ENCODE results near the gene FAM171A1. TPM values are rescaled to one million over a fixed set of nuclear protein-coding genes. Genes with fewer than 3 reads are reported as not detected.

FAM171A1 gene
- polyA plus RNA-seq, 1 of the 3 experiments (the other 2 are of a cell fraction) = 26.3 TPM

GRCh38 chr10:15237351-15237750 is 133.7 kb downstream of the FAM171A1 start (continued):
- TF ChIP-seq RCOR1 (IDR thresholded peaks at IDR 0.05; ENCODE audit: low read length) (no peak), RXRA (IDR thresholded peaks at IDR 0.05; ENCODE audit: borderline replicate concordance, low read depth) (no peak), USF2 (IDR thresholded peaks at IDR 0.05; ENCODE audit: borderline replicate concordance, low read depth, low read length) (no peak), EZH2phosphoT487 (IDR thresholded peaks at IDR 0.05; ENCODE audit: borderline replicate concordance, low read depth) (no peak), SMC3 (IDR thresholded peaks at IDR 0.05; ENCODE audit: low read depth, low read length) (no peak), IRF3 (IDR thresholded peaks at IDR 0.05; ENCODE audit: low read depth, low read length) (no peak), ELF1 (IDR thresholded peaks at IDR 0.05) (no peak), CHD2 (IDR thresholded peaks at IDR 0.05; ENCODE audit: low read length, partially characterized antibody) (no peak), MXI1 (IDR thresholded peaks at IDR 0.05; ENCODE audit: low read depth, low read length) (no peak)

- no peaks in the 10 kb centered on the region for H3K9me2 ChIP-seq
- no peak overlapping the region for H2AFZ ChIP-seq (ENCODE audit: low read depth)
- CTCF ChIA-PET = no interaction called here
- no peaks in the 10 kb centered on the region for H4K20me1 ChIP-seq (ENCODE audit: insufficient read depth)
- WGBS (ENCODE audit: low lambda C conversion rate) = 80% methylated on average over 9 of the region's 9 CpGs
- no peak for DNase-seq
- H3K9ac ChIP-seq = no peak overlapping the region
- no peaks in the 10 kb centered on the region for H3F3A ChIP-seq (replicated peaks; ENCODE audit: insufficient read depth)
- H3K4me3 ChIP-seq (ENCODE audit: low read depth in 2 of 2, low read length in 1 of 2) = no peak overlapping the region
- H3K4me1 ChIP-seq (ENCODE audit: control insufficient read depth in 1 of 2, insufficient read depth in 2 of 2, low read depth in 1 of 2, low read length in 1 of 2) = peaks cover 0 to 2% of the 10 kb centered on the region in 2 experiments; a peak in 1 of 4 replicates
- TF ChIP-seq SIN3A (IDR thresholded peaks at IDR 0.05; ENCODE audit: borderline replicate concordance, low read depth, low read length) = no peak
- no peak for TF ChIP-seq TEAD4 (IDR thresholded peaks at IDR 0.05; ENCODE audit: borderline replicate concordance, insufficient read depth)
- TF ChIP-seq POLR2AphosphoS5 (IDR thresholded peaks at IDR 0.05; ENCODE audit: low read depth, low read length) = no peak
- no peak for TF ChIP-seq TCF12 (IDR thresholded peaks at IDR 0.05)
- no peak for TF ChIP-seq TAF1 (IDR thresholded peaks at IDR 0.05; ENCODE audit: borderline replicate concordance, low read depth, low read length)
- POLR2A ChIA-PET = no interaction called here
- H3K27me3 ChIP-seq (ENCODE audit: insufficient read depth) = no peaks in the 10 kb centered on the region
- H3K9me3 ChIP-seq = no peaks in the 10 kb centered on the region
- no peak overlapping the region for H3K4me2 ChIP-seq
- H3K79me2 ChIP-seq (ENCODE audit: insufficient read depth) = no peaks in the 10 kb centered on the region
- no peaks in the 10 kb centered on the region for H3K36me3 ChIP-seq (replicated peaks in 1 of 2; ENCODE audit: control insufficient read depth in 1 of 2, insufficient read depth in 2 of 2, low read length in 1 of 2)
- H3K27ac ChIP-seq (ENCODE audit: low read depth in 2 of 2, low read length in 1 of 2) = no peak overlapping the region
Measured at GRCh38 chr10:15236340-15236739, 134.7 kb downstream of the FAM171A1 start.

- Histone ChIP-seq H3K9me3 (no peaks in the 10 kb centered on the region), H2AFZ (ENCODE audit: low read depth) (no peak overlapping the region), H3K27ac (ENCODE audit: low read depth in 2 of 2, low read length in 1 of 2) (no peak overlapping the region), H3K36me3 (replicated peaks in 1 of 2; ENCODE audit: control insufficient read depth in 1 of 2, insufficient read depth in 2 of 2, low read length in 1 of 2) (no peaks in the 10 kb centered on the region), H3F3A (replicated peaks; ENCODE audit: insufficient read depth) (no peaks in the 10 kb centered on the region), H3K4me3 (ENCODE audit: low read depth in 2 of 2, low read length in 1 of 2) (no peak overlapping the region), H3K79me2 (ENCODE audit: insufficient read depth) (no peaks in the 10 kb centered on the region), H3K9me2 (no peaks in the 10 kb centered on the region), H3K4me1 (ENCODE audit: control insufficient read depth in 1 of 2, insufficient read depth in 2 of 2, low read depth in 1 of 2, low read length in 1 of 2) (no peaks in the 10 kb centered on the region; a peak in 1 of 4 replicates), H3K27me3 (ENCODE audit: insufficient read depth) (no peaks in the 10 kb centered on the region), H4K20me1 (ENCODE audit: insufficient read depth) (no peaks in the 10 kb centered on the region), H3K9ac (no peak overlapping the region), H3K4me2 (no peak overlapping the region)
- ChIA-PET POLR2A (no interaction called here), CTCF (interaction anchor here (0.6 to 1.4 kb wide), 2 partner anchors 13 to 102 kb away, joined by 3 to 4 read pairs; no protein-coding TSS in a partner anchor)
- TF ChIP-seq RAD21 (IDR thresholded peaks at IDR 0.05; ENCODE audit: low read length) (no peak), FOSL2 (IDR thresholded peaks at IDR 0.05; ENCODE audit: borderline replicate concordance, low read depth) (no peak), FOXM1 (IDR thresholded peaks at IDR 0.05; ENCODE audit: low read depth) (no peak), MAX (IDR thresholded peaks at IDR 0.05; ENCODE audit: low read depth) (no peak), USF1 (IDR thresholded peaks at IDR 0.05; ENCODE audit: borderline replicate concordance, low read depth) (no peak)
- DNase-seq = no peak
- 88% methylated on average over 8 of the region's 8 CpGs for WGBS (ENCODE audit: low lambda C conversion rate)
Measured at GRCh38 chr10:15232279-15232678, 138.8 kb downstream of the FAM171A1 start.
